Measurements from ENCODE around the gene FGD4.
A peak's percentile ranks its signal among the peaks of the same experiment; 100 is the strongest.

The FGD4 gene

GRCh38 chr12:32603071-32603470 lies 203.7 kb downstream of the FGD4 start:
- TF ChIP-seq USF1 (IDR thresholded peaks at IDR 0.05) (no peak), CREB1 (IDR thresholded peaks at IDR 0.05; ENCODE audit: low read depth) (no peak), ZBTB7A (IDR thresholded peaks at IDR 0.05; ENCODE audit: low read depth) (no peak), TAF1 (IDR thresholded peaks at IDR 0.05; ENCODE audit: low read depth) (no peak)

GRCh38 chr12:32603858-32604257 lies 204.5 kb downstream of the FGD4 start:
- TF ChIP-seq YY1 (IDR thresholded peaks at IDR 0.05; ENCODE audit: low read depth) (no peak), TAF1 (IDR thresholded peaks at IDR 0.05; ENCODE audit: low read depth) (no peak), CEBPB (IDR thresholded peaks at IDR 0.05) (no peak), EP300 (IDR thresholded peaks at IDR 0.05; ENCODE audit: borderline replicate concordance) (no peak), TEAD4 (IDR thresholded peaks at IDR 0.05) (no peak), CREB1 (IDR thresholded peaks at IDR 0.05; ENCODE audit: low read depth) (no peak), USF1 (IDR thresholded peaks at IDR 0.05) (no peak), TCF12 (IDR thresholded peaks at IDR 0.05; ENCODE audit: low read depth) (no peak), RAD21 (IDR thresholded peaks at IDR 0.05; ENCODE audit: low read depth) (no peak), NFIC (IDR thresholded peaks at IDR 0.05) (no peak)

- no peak for TF ChIP-seq REST (IDR thresholded peaks at IDR 0.05; ENCODE audit: low read depth)
- no peak for TF ChIP-seq MAX (IDR thresholded peaks at IDR 0.05)
- TF ChIP-seq CEBPB (IDR thresholded peaks at IDR 0.05), result no peak
- TF ChIP-seq NFIC (IDR thresholded peaks at IDR 0.05), result no peak
- no peak for TF ChIP-seq EP300 (IDR thresholded peaks at IDR 0.05; ENCODE audit: borderline replicate concordance)
- TF ChIP-seq TAF1 (IDR thresholded peaks at IDR 0.05; ENCODE audit: low read depth), result no peak
- no peak for TF ChIP-seq TEAD4 (IDR thresholded peaks at IDR 0.05)
These were observed 205.2 kb downstream of the FGD4 start for GRCh38 chr12:32604565-32604964.

GRCh38 chr12:32605326-32606095 lies 206.2 kb downstream of the FGD4 start:
- TF ChIP-seq USF1 (IDR thresholded peaks at IDR 0.05) (no peak), EGR1 (IDR thresholded peaks at IDR 0.05) (no peak), MAX (IDR thresholded peaks at IDR 0.05) (peak; percentile 61), TEAD4 (IDR thresholded peaks at IDR 0.05) (no peak; the same call in 1 of the 2 replicates), RAD21 (IDR thresholded peaks at IDR 0.05; ENCODE audit: low read depth) (peak; percentile 13; the same call in 1 of the 2 replicates), CEBPB (IDR thresholded peaks at IDR 0.05) (no peak), ZBTB7A (IDR thresholded peaks at IDR 0.05; ENCODE audit: low read depth) (no peak), REST (IDR thresholded peaks at IDR 0.05; ENCODE audit: low read depth) (no peak)

- TF ChIP-seq TEAD4 (IDR thresholded peaks at IDR 0.05) (no peak), CREB1 (IDR thresholded peaks at IDR 0.05; ENCODE audit: low read depth) (no peak)
These were observed 207.1 kb downstream of the FGD4 start for GRCh38 chr12:32606443-32606842.

- TF ChIP-seq TCF12 (IDR thresholded peaks at IDR 0.05; ENCODE audit: low read depth) (no peak), TEAD4 (IDR thresholded peaks at IDR 0.05) (no peak), RAD21 (IDR thresholded peaks at IDR 0.05; ENCODE audit: low read depth) (no peak), FOXM1 (IDR thresholded peaks at IDR 0.05; ENCODE audit: borderline replicate concordance, low read depth) (no peak), CEBPB (IDR thresholded peaks at IDR 0.05) (no peak), MAX (IDR thresholded peaks at IDR 0.05) (no peak), YY1 (IDR thresholded peaks at IDR 0.05; ENCODE audit: low read depth) (no peak)
These were observed 210.6 kb downstream of the FGD4 start for GRCh38 chr12:32609966-32610365.
